NCI-H226 (cell line): ENCODE results near the gene PREX1.

Experiments used
- DNase-seq: peaks from one replicate; pipeline ENCODE4 v3.0.0-alpha.2; 2015

The PREX1 gene

GRCh38 chr20:48674461-48674860 is 153.3 kb downstream of the PREX1 start:
- no peak for DNase-seq

GRCh38 chr20:48673507-48673906 is 154.3 kb downstream of the PREX1 start:
- DNase-seq, result no peak

- DNase-seq, result no peak
Measured at GRCh38 chr20:48672324-48672723, 155.5 kb downstream of the PREX1 start.

GRCh38 chr20:48671141-48671540 is 156.7 kb downstream of the PREX1 start:
- DNase-seq, result no peak

GRCh38 chr20:48669946-48670605 is 157.7 kb downstream of the PREX1 start:
- DNase-seq, result no peak

GRCh38 chr20:48668451-48668946 is 159.3 kb downstream of the PREX1 start:
- DNase-seq, result peak; percentile 71

- no peak for DNase-seq
Measured at GRCh38 chr20:48667889-48668413, 159.8 kb downstream of the PREX1 start.

GRCh38 chr20:48667481-48667880 is 160.3 kb downstream of the PREX1 start:
- no peak for DNase-seq

- DNase-seq, result no peak
Measured at GRCh38 chr20:48665785-48666184, 162.0 kb downstream of the PREX1 start.

GRCh38 chr20:48662711-48663110 is 165.1 kb downstream of the PREX1 start:
- no peak for DNase-seq

- no peak for DNase-seq
Measured at GRCh38 chr20:48661575-48662455, 166.0 kb downstream of the PREX1 start.

- DNase-seq, result no peak
Measured at GRCh38 chr20:48660788-48661187, 167.0 kb downstream of the PREX1 start.

GRCh38 chr20:48659858-48660257 is 167.9 kb downstream of the PREX1 start:
- DNase-seq, result no peak

- DNase-seq, result no peak
Measured at GRCh38 chr20:48658505-48658904, 169.3 kb downstream of the PREX1 start.

GRCh38 chr20:48658198-48658476 is 169.7 kb downstream of the PREX1 start:
- no peak for DNase-seq

GRCh38 chr20:48657426-48658197 is 170.2 kb downstream of the PREX1 start:
- peak; percentile 21 for DNase-seq

- DNase-seq, result no peak
Measured at GRCh38 chr20:48656661-48657211, 171.1 kb downstream of the PREX1 start.

GRCh38 chr20:48656137-48656536 is 171.7 kb downstream of the PREX1 start:
- DNase-seq, result no peak

- no peak for DNase-seq
Measured at GRCh38 chr20:48653706-48654051, 174.1 kb downstream of the PREX1 start.

GRCh38 chr20:48652961-48653705 is 174.7 kb downstream of the PREX1 start:
- DNase-seq, result no peak

GRCh38 chr20:48651960-48652359 is 175.8 kb downstream of the PREX1 start:
- DNase-seq, result no peak

- DNase-seq, result no peak
Measured at GRCh38 chr20:48651271-48651670, 176.5 kb downstream of the PREX1 start.
